GM12878 (cell line): ENCODE measurements around the gene FAM117B. TPM values are rescaled to one million over a fixed set of nuclear protein-coding genes. Genes with fewer than 3 reads are reported as not detected.
A peak's percentile ranks its signal among the peaks of the same experiment; 100 is the strongest.

Experiments used
- ATAC-seq: fragments of 200-7000 bp; cut with Tn5 transposase; 3 replicates; pipeline ENCODE4 v1.9.1; 2020; ENCODE audit warnings: mild to moderate bottlenecking, moderate library complexity
- BruUV-seq: library from RNA; stranded (reverse); fragments of 400-500 nt; replicated peaks from 2 replicates; lab custom pipeline; 2021; lab: Mats Ljungman, UMichigan
- CTCF ChIA-PET: fragments of 300-600 bp; sonication (Branson Sonifier 250); formaldehyde crosslinking; extraction: SDS; loops from one replicate; lab custom pipeline; 2021; ENCODE audit warnings: inconsistent platforms; lab: Yijun Ruan, JAX
- POLR2A ChIA-PET: fragments of 350-600 bp; formaldehyde crosslinking; extraction: SDS; loops from one replicate; lab custom pipeline; 2021; ENCODE audit warnings: inconsistent platforms; lab: Charles Lee
- RAD21 ChIA-PET: fragments of 300-600 bp; sonication (Branson Sonifier 250); formaldehyde crosslinking; loops from one replicate; lab custom pipeline; 2023; ENCODE audit warnings: antibody characterized with exemption; ENCODE audit not compliant: unreplicated experiment; lab: Charles Lee
- SMC1A ChIA-PET: fragments of 300-600 bp; sonication (Branson Sonifier 250); formaldehyde crosslinking; loops from one replicate; lab custom pipeline; 2023; ENCODE audit not compliant: unreplicated experiment, uncharacterized antibody; lab: Charles Lee
- DNase-seq: peaks from one replicate; pipeline ENCODE4 v3.0.0-alpha.2; 2011; ENCODE audit warnings: low read depth, low spot score
- FAIRE-seq: peaks from 3 replicates; lab custom pipeline; 2011; peaks lifted over from hg19 to GRCh38; lab: Jason Lieb, UNC
- H2AFZ ChIP-seq: 2 replicates; pipeline ENCODE4 v1.6.0; 2011; ENCODE audit warnings: low read depth, low read length, control low read depth; ENCODE audit not compliant: control insufficient read depth
- H3K27ac ChIP-seq: 2 replicates; pipeline ENCODE4 v1.5.1; 2011; ENCODE audit warnings: control low read depth; ENCODE audit not compliant: control insufficient read depth, insufficient read depth
- H3K27me3 ChIP-seq, 2 experiments: replicated peaks in 1 of 2; 2 replicates each; pipeline versions ENCODE4 v1.6.0 to v1.6.1; 2011; ENCODE audit warnings: low read length in 1 of 2; ENCODE audit not compliant: control insufficient read depth in 2 of 2, insufficient read depth in 2 of 2
- H3K36me3 ChIP-seq, 2 experiments: 2 replicates each; pipeline ENCODE4 v1.5.1; 2011; ENCODE audit warnings: low read length in 1 of 2; ENCODE audit not compliant: control insufficient read depth in 2 of 2, insufficient read depth in 2 of 2
- H3K4me1 ChIP-seq: 2 replicates; pipeline ENCODE4 v1.6.1; 2011; ENCODE audit warnings: mild to moderate bottlenecking, low read length, moderate library complexity, mixed read lengths; ENCODE audit not compliant: control insufficient read depth, insufficient read depth
- H3K4me2 ChIP-seq: 2 replicates; pipeline ENCODE4 v1.6.0; 2011; ENCODE audit warnings: control low read depth; ENCODE audit not compliant: control insufficient read depth, insufficient read depth
- H3K4me3 ChIP-seq: fragments of 200-600 bp; sonication (generic); 2 replicates; pipeline ENCODE4 v1.5.1; 2016
- H3K79me2 ChIP-seq: 2 replicates; pipeline ENCODE4 v1.6.0; 2011; ENCODE audit warnings: low read length; ENCODE audit not compliant: control insufficient read depth, insufficient read depth
- H3K9ac ChIP-seq: 2 replicates; pipeline ENCODE4 v1.8.0; 2011; ENCODE audit warnings: low read length, control low read depth, mixed read lengths; ENCODE audit not compliant: control insufficient read depth, insufficient read depth
- H3K9me3 ChIP-seq: replicated peaks from 3 replicates; pipeline ENCODE4 v1.5.1; 2011; ENCODE audit warnings: mild to moderate bottlenecking, low read length; ENCODE audit not compliant: control insufficient read depth, insufficient read depth
- H4K20me1 ChIP-seq: 2 replicates; pipeline ENCODE4 v1.6.0; 2011; ENCODE audit not compliant: control insufficient read depth, insufficient read depth
- CHD2 ChIP-seq: IDR thresholded peaks from 2 replicates; pipeline ENCODE4 v1.6.1; 2011; ENCODE audit warnings: low read depth, low read length, improper control_type of control experiment, borderline replicate concordance
- E2F4 ChIP-seq: IDR thresholded peaks from 2 replicates; pipeline ENCODE4 v1.6.1; 2012; ENCODE audit warnings: low read depth, low read length, improper control_type of control experiment
- EED ChIP-seq: sonication (generic); IDR thresholded peaks from 2 replicates; pipeline ENCODE4 v1.6.1; 2016; ENCODE audit warnings: antibody characterized with exemption, low read depth
- KDM1A ChIP-seq: fragments of 200-600 bp; sonication (generic); IDR thresholded peaks from 2 replicates; pipeline ENCODE4 v1.6.1; 2016; ENCODE audit warnings: borderline replicate concordance
- MTA2 ChIP-seq: fragments of 450-650 bp; IDR thresholded peaks from 2 replicates; pipeline ENCODE4 v1.6.1; 2016; ENCODE audit warnings: low read depth, mild to moderate bottlenecking, moderate library complexity
- NRF1 ChIP-seq: conservative IDR thresholded peaks from 2 replicates; pipeline ENCODE4 v1.6.1; 2011; ENCODE audit warnings: mild to moderate bottlenecking, low read depth, low read length, improper control_type of control experiment
- POLR2AphosphoS2 ChIP-seq: IDR thresholded peaks from 2 replicates; pipeline ENCODE4 v1.6.1; 2011; ENCODE audit warnings: low read depth, mild to moderate bottlenecking, low read length, improper control_type of control experiment, moderate library complexity
- RUNX3 ChIP-seq: IDR thresholded peaks from 2 replicates; pipeline ENCODE4 v1.6.1; 2012; ENCODE audit warnings: low read length, inconsistent platforms
- SUZ12 ChIP-seq: fragments of 200-600 bp; sonication (generic); IDR thresholded peaks from one replicate; pipeline ENCODE4 v1.6.1; 2018; ENCODE audit warnings: antibody characterized with exemption, mild to moderate bottlenecking; ENCODE audit not compliant: unreplicated experiment
- ZBTB40 ChIP-seq: fragments of 450-650 bp; IDR thresholded peaks from 2 replicates; pipeline ENCODE4 v1.6.1; 2016; ENCODE audit warnings: mild to moderate bottlenecking, moderate library complexity, borderline replicate concordance
- ZNF217 ChIP-seq: fragments of 450-650 bp; IDR thresholded peaks from 2 replicates; pipeline ENCODE4 v1.6.1; 2017; ENCODE audit warnings: antibody characterized with exemption, mild to moderate bottlenecking
- ZZZ3 ChIP-seq: IDR thresholded peaks from 2 replicates; pipeline ENCODE4 v1.6.1; 2011; ENCODE audit warnings: low read depth; ENCODE audit not compliant: control insufficient read depth, insufficient read length
- WGBS: methylation state at CpG from one replicate; pipeline ENCODE4 v1.1.6; 2016; ENCODE audit warnings: low lambda C conversion rate; ENCODE audit not compliant: insufficient replicate concordance, insufficient coverage; ENCODE audit errors: missing lambda C conversion rate; 5-methylcytosine and 5-hydroxymethylcytosine counted together
- in situ Hi-C: fragments of 300-500 bp; cut with MboI; formaldehyde crosslinking; loops from 9 replicates; pipeline ENCODE4 v1.14.3; 2018; ENCODE audit warnings: mixed read lengths
- intact Hi-C: fragments of 100-400 bp; cut with micrococcal nuclease; formaldehyde crosslinking; loops from one replicate; pipeline ENCODE4 v1.14.2; 2022; ENCODE audit not compliant: unreplicated experiment
- polyA plus RNA-seq, 11 experiments: library from polyadenylated mRNA; depleted of rRNA in 4 of 11; unstranded in 6 of 11; stranded (reverse) in 5 of 11; fragments of >200 nt; fragmentation: Nextera tagmentation in 4 of 11; fragmentation: Illumina TruSeq in 1 of 11; extraction: Ambion mirVana in 4 of 11; extraction: Trizol in 1 of 11; gene quantifications; 1 replicate in 1 of 11; 2 replicates in 10 of 11; pipeline versions ENCODE4 v1.2.1 to v1.2.3, GENCODE V29; 2011 to 2016; ENCODE audit warnings: inconsistent platforms in 2 of 11, missing spikeins in 2 of 11, low read depth in 1 of 11
- total RNA-seq, 4 experiments: library from RNA; depleted of rRNA in 3 of 4; stranded (reverse); fragments of >200 nt in 3 of 4; fragmentation: Illumina TruSeq in 1 of 4; extraction: Trizol in 1 of 4; gene quantifications; 2 replicates each; pipeline versions ENCODE4 v1.2.1 to v1.2.3, GENCODE V29; 2013 to 2021
- TF ChIP-seq, protein P1 (sequence below): fragments of 450-650 bp; formaldehyde crosslinking; IDR thresholded peaks from 2 replicates; pipeline ENCODE4 v1.4.0; 2022; ENCODE audit warnings: mild to moderate bottlenecking, moderate library complexity
- TF ChIP-seq, protein P2 (sequence below): fragments of 450-650 bp; IDR thresholded peaks from 2 replicates; pipeline ENCODE4 v1.6.1; 2016; ENCODE audit warnings: mild to moderate bottlenecking

FAM117B gene
- total and polyA plus RNA-seq, 10 of the 15 experiments (the other 5 are each of a cell fraction or from before 2014, with no cell fraction given): 1.6 to 7.6 (median 4.2) TPM

DNA sequence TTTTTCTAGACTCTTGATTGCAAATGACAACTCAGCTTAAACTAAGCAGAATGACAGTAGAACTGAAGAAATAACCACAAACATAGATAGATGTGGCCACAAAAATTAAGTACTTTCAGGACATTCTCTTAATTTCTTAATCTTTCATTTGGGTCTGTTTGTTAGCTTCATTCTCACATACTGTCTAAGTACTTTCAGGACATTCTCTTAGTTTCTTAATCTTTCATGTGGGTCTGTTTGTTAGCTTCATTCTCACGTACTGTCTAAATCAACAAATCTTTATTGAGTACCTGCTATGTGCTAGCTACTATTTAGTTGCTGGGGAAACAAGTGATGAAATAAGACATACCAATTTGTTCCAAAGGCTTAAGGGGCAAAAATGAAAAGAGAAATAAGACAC is 35.1 kb downstream of the FAM117B start:
- Histone ChIP-seq H3K79me2 (no peaks in the 10 kb centered on the region; the same call in 1 of the 2 replicates), H3K4me3 (peak overlapping the region; percentile 6; the same call in 1 of the 2 replicates), H4K20me1 (no peaks in the 10 kb centered on the region), H3K4me2 (peak overlapping the region; percentile 76), H3K27ac (no peak overlapping the region; the same call in 1 of the 2 replicates), H3K27me3 (no peaks in the 10 kb centered on the region), H2AFZ (no peak overlapping the region), H3K9me3 (peaks cover 1% of the 10 kb centered on the region; the same call in 2 of the 3 replicates), H3K9ac (no peak overlapping the region), H3K4me1 (peaks cover 27% of the 10 kb centered on the region), H3K36me3 (no peaks in the 10 kb centered on the region)
- RAD21 ChIA-PET: interaction anchor here (0.6 to 2.3 kb wide), 14 partner anchors 9 to 82 kb away, joined by 3 to 10 read pairs (median 3); no protein-coding TSS in a partner anchor
- SMC1A ChIA-PET: interaction anchor here (0.9 to 2.1 kb wide), 14 partner anchors 8 to 200 kb away, joined by 3 to 12 read pairs (median 6); partner anchors contain the start of gene FAM117B
- WGBS: 18% methylated on average over 1 of the region's 1 CpG
- POLR2A ChIA-PET: interaction anchor here (0.7 to 1.2 kb wide), 4 partner anchors 29 to 59 kb away, joined by 3 to 4 read pairs (median 4); no protein-coding TSS in a partner anchor
- CTCF ChIA-PET: interaction anchor here (0.6 to 1.9 kb wide), 7 partner anchors 11 to 787 kb away, joined by 3 to 10 read pairs (median 3); no protein-coding TSS in a partner anchor
- BruUV-seq: no TSS peak
- FAIRE-seq (peak; percentile 72), ATAC-seq (peak; percentile 61), DNase-seq (peak; percentile 35)
- intact Hi-C loops (loop anchor here (5.0 kb wide), 1 partner anchor 38 kb away; the partner anchor contains the start of gene FAM117B), in situ Hi-C loops (no loop called here)
- TF ChIP-seq MTA2 (peak; percentile 93), RUNX3 (peak; percentile 87), ZZZ3 (no peak), CHD2 (no peak), SUZ12 (no peak), EED (no peak), ZNF217 (peak; percentile 80; the same call in 1 of the 2 replicates), E2F4 (no peak), KDM1A (no peak), NRF1 (no peak), ZBTB40 (peak; percentile 98), POLR2AphosphoS2 (no peak)
- TF ChIP-seq, protein P1, sequence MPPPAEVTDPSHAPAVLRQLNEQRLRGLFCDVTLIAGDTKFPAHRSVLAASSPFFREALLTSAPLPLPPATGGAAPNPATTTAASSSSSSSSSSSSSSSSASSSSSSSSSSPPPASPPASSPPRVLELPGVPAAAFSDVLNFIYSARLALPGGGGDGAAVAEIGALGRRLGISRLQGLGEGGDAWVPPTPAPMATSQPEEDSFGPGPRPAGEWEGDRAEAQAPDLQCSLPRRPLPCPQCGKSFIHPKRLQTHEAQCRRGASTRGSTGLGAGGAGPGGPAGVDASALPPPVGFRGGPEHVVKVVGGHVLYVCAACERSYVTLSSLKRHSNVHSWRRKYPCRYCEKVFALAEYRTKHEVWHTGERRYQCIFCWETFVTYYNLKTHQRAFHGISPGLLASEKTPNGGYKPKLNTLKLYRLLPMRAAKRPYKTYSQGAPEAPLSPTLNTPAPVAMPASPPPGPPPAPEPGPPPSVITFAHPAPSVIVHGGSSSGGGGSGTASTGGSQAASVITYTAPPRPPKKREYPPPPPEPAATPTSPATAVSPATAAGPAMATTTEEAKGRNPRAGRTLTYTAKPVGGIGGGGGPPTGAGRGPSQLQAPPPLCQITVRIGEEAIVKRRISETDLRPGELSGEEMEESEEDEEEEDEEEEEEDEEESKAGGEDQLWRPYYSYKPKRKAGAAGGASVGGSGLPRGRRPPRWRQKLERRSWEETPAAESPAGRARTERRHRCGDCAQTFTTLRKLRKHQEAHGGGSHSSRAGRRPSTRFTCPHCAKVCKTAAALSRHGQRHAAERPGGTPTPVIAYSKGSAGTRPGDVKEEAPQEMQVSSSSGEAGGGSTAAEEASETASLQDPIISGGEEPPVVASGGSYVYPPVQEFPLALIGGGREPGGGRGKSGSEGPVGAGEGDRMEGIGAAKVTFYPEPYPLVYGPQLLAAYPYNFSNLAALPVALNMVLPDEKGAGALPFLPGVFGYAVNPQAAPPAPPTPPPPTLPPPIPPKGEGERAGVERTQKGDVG (CRISPR knock-in tag): no peak
- TF ChIP-seq, protein P2, sequence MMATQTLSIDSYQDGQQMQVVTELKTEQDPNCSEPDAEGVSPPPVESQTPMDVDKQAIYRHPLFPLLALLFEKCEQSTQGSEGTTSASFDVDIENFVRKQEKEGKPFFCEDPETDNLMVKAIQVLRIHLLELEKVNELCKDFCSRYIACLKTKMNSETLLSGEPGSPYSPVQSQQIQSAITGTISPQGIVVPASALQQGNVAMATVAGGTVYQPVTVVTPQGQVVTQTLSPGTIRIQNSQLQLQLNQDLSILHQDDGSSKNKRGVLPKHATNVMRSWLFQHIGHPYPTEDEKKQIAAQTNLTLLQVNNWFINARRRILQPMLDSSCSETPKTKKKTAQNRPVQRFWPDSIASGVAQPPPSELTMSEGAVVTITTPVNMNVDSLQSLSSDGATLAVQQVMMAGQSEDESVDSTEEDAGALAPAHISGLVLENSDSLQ: peak; percentile 41; the same call in 1 of the 2 replicates
